T-helper 1 cell (primary cell): ENCODE data around the gene GADD45G.
A peak's percentile ranks its signal among the peaks of the same experiment; 100 is the strongest.

Experiments
- DNase-seq, 5 donors: peaks; one replicate each; pipeline ENCODE4 v3.0.0-alpha.2; 2012 to 2020

GADD45G gene

DNA sequence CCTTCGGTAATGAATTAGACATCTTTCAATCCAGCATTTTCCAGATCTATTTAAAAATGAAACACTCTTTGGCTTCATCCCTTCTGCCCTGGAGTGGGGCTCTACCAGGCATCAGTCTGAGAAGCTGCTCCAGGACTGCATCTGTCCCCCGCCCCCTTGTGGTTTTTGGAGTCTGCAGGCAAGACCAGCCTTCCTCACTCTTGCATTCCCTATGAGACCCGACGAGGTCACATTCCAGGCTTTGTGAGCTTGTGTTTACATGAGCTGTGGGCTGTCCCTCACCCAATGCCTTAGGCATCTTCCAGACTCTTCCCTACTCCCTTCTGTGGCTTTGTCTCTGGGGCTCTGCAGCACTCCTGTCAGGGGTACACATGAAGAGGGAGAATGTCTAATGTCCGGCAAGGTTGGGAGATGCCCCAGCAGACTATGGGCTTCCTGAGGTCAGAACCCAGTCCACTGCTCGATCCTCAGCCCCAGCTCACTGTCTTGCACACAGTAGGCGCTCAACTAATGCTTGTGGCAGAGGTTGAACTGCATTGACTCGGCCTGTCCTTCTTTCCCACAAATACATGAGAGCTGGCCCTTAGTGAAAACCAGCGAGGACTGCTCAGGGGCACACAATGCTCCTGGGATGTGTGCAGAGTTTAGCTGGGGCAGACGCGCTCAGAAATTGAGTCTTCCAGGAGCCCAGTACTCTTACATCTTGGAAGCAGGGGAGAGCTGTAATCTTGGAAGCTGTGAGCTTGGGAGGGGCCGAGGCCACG is 11.7 kb upstream of the GADD45G start:
- no peak for DNase-seq

DNA sequence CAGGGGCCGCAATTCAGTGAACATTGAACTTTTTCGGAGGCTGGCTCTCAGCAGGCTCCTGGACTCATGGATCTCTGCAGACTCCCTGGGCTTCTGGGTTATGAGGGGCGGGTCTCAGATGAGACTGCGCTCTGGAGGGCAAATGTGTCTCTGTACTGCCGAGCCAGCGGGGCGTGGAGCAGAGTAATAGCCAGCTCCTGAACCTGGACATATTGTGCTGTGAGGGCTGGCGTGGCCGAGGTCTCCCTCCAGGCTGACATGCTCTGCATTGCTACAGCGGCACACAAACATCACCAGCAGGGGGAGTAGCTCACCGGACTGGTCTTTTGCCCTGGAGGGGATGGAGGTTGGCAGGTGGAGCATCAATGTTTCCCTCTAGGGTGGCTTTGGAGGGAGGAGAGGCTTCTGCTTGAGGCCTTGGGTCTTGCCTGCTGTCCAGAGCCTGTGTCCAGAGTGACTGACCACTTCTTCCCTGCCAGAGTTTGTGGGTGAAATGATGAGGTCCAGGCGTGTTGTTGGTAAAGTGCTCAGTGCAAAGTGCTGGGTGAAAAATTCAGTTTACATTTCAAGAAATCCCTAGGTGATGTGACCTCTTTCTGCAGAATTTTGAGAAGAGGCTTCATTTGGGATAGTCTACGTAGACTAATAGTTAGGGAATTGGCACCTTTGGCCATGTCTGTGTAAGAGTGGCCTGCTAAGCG is 10.9 kb upstream of the GADD45G start:
- DNase-seq = peak; percentile 23 to 54 (median 37)

DNA sequence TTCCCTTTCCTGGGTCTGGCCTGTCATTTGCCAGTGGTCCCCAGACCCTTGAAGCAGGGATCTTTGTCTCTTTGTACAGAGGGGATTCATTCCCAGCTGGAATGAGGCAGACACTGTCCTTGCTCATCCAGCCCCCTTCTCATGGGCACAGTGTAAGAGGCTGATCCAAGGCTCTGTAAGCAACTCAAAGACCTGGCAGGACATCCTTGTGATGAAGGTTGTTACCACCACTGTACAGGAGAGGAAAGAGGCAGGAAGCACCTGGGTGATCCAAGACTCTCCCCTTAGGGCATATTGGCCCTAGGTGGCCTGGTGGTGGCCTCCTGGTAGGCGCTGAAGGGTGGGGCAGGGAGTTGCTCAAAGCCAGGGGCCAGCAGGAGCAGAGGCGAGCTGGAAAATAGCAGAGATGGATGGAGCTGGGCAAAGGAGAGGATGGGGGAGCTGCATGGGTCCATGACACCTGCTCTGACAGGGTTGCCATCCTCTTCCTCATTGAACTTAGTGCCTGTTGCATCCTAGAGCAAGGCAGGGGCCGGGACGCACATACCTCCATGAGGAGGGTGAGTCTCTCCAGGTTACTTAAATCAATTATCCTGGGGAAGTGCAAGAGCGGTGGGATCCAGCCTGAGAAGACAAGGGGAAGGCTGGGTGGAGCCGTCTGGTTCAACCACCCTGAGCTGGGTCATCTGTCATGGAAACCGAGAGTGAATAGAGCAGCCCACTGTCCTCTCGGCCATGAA is 9.8 kb upstream of the GADD45G start:
- DNase-seq = no peak

DNA sequence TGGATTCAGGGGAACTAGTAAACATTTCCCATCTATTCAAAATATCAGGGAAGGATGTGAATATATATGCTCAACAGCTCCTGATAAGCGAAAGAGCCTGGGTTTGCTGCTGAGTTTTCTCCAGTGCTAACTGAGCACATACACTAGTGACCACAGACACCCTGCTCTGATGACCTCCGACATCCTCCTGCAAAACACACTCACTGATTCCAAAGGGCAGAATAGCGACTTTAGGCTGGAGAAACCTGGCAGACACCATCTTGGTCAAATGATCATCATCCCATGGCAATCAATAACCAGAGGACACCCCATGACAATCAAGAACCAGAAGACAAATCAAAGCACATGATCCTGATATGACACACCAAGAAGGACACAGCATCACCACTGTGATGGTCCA is 9.2 kb upstream of the GADD45G start:
- no peak for DNase-seq

DNA sequence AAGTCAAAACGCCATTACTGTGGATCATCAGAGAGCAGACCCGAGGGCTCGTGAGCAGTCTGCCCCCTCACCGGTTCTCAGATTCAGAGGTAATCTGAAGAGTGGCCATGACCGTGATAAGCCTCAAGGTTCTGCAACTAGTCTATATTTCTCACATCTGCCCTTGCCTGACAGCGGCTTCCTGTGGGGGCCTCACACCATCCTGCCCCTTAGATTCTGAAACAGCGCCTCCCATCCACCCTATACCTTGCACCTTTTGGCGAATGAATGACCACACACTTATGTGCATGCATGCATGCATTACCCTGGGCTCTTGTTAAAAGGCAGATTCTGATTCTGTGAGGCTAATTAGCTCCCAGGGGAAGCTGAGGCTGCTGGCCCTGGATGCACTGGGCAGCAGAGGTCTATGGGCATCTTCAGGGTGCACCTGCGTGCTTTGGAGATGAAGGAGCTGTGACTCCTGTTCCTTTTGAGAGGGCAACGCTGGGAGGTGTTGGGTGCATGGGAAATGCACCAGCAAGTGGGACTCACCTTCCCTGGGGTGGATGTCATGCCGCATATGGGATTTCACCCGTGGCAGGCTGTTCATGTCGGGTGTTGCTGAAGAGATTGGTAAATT is 7.8 kb upstream of the GADD45G start:
- no peak for DNase-seq

DNA sequence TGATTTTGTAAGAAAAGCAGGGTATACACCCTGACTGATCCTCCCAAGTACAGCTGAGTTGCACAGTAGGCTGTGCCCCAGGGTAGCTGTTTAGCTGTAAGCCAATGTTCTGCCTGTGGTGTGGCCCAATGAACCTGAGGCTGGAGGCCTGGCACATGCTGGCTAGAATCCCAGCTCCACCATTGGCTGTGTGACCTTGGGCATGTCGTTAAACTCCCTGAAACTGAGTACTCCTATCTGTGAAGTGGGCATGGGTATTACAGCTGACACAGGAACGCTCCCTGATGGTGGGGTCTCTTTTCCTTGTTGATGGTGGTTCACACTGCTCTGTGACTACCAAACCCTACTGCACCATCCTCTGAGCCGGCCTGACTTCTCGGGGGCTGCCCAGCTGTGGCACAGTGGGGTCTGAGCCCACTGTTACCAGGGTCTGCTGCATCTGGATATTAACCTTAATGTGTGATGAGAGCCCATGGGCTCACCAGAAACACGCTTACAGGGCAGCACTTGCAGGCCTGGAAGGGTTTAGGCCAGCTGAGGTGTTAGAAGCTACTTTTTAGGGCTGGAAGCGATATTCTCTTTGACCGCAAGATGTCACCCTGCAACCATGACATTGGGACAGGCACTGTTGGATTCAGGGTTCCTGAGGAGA is 7.0 kb upstream of the GADD45G start:
- peak in 3 of 5 donors; percentile 17 to 60 (median 41) for DNase-seq

DNA sequence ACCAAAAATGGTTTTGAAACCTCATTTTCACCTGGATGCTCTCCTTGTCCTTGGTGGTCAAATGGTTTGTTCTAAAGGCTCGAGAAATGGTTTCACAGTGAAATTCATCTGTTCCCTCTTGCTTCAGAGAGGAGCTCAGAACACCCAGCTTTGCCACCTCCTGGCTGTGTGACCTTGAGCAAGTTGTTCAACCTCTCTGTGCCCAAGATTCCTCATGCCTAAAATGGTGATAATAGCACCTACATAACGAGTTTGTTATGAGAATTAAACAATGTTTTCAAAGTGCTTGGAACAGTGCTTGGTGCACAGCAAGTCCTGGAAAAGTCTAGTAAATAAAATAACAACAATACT is 6.5 kb upstream of the GADD45G start:
- no peak for DNase-seq

DNA sequence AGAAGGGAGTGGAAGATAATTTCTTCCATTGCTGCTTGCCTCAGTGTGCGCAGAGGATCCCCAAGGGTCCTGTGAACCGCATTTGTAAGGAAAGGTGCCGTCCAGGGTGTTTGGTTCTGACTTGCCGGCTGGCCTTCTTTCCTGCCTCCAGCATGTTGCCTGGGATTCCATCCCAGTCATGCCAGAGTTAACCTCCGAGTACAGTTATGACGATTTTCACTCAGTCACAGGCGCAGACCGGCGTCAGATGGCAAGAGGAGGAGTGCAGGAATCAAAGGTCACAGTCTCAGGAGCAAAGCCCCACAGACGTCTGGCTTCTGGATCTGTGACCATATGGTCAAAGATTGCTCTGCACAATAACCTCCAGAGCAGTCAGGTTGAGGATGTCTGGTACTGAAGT is 5.9 kb upstream of the GADD45G start:
- DNase-seq = no peak

DNA sequence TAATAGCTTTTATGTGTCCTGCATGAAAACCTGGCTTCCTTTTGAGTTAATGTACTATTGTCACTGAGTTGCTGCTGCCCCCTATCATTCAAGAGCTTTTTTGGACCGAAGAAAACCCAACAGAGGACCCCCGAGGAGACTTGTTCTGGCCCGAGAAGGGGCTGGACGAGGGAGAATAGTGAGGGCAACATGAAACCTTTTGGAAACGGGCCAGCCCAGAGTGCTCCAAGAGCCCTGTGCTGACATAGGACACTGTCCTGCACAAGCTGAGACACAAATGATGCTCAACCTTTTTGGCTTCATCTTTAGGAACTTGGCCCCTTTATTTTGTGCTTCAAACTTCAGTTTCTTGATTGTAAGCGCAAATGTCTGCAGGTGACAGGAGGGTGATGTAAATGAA is 4.0 kb upstream of the GADD45G start:
- DNase-seq = no peak

DNA sequence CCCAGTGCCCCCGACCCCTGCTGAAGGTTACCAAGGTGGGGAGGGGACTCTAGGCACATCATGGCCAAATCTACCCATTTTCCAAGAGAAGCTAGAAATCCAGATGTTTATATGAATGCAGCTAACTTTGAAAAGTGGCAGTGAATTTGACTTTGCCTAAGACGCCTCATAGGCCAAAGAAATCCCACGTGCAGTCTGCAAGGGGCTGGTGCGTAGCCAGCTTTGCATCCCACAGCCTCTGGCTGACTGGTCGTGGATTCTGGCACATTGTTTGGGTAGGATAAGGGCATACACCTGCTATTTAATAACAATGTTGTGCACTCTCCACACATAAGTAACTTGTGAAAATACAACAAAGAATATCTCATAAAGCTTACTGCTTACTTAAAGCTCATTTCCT is 3.5 kb upstream of the GADD45G start:
- DNase-seq = no peak

DNA sequence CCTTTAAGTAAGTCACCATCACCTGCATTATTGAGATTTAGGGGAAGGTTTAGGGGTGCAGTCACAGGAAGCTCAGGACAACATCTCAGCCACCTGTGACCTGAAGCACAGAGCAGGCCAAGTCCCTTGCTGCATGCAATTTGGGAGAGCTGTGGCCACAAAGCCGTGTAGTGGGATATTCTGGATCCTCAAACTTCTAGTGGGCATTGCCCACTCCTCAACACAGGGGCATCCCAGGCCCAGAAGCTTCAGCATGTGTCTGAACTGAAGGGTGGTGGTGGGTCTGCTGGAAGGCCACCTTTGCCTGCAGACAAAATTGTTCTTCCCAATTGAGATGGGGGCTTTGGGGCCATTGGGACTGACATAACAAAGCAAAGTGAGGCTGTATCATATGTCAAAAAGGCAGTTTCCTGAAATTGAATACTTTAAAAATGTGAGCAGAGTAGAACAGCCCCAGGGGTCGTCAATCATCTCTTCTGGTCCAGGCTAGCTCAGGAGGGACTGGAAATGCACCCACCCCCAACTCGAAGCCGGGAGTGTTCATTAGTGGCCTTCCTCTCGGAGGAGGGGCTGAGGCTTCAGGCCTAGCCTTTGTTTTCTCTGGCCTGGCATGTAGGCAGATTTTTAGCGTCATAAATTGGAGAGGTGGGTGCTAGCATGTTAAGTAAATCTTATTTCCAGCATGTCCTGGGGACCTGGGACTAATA is 2.8 kb upstream of the GADD45G start:
- no peak for DNase-seq

DNA sequence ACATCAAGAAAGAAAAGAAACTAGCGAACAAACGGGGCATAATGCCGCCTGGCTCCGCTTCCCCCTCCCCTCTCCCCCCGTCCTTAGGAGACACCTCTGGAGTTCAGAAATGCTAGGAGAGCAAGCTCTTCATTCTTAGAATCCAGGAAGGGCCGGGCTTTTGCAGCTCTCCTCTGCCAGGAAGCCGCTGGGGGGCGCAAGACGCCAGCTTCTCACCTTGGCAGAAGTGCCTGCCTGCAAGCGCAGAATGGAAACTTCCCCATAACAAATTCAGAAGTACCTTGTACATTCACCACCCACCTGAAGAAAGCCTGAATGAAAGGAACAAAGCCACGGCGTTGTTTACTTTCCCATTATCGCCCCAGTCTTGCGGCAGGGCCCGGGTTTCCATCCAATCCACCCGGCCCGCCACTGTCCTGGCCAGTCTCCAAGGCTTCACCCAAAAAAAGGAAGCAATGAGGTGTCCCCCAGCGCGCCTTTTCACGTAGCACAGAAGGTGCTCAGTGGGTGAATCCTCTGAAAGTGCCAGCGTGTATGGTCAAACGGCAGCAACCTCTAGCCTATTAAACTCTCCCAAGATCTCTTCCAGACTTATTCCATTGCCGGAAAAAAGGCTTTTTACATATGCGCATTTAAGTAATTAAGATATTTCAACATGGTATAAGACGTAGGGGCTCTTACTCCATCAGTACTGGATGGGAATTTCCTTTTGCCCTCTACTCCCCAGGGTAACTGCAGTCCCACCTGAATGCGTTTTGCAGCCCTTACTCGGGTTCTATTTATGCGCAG is 1.6 kb upstream of the GADD45G start:
- DNase-seq = peak; percentile 67 to 86 (median 80)

DNA sequence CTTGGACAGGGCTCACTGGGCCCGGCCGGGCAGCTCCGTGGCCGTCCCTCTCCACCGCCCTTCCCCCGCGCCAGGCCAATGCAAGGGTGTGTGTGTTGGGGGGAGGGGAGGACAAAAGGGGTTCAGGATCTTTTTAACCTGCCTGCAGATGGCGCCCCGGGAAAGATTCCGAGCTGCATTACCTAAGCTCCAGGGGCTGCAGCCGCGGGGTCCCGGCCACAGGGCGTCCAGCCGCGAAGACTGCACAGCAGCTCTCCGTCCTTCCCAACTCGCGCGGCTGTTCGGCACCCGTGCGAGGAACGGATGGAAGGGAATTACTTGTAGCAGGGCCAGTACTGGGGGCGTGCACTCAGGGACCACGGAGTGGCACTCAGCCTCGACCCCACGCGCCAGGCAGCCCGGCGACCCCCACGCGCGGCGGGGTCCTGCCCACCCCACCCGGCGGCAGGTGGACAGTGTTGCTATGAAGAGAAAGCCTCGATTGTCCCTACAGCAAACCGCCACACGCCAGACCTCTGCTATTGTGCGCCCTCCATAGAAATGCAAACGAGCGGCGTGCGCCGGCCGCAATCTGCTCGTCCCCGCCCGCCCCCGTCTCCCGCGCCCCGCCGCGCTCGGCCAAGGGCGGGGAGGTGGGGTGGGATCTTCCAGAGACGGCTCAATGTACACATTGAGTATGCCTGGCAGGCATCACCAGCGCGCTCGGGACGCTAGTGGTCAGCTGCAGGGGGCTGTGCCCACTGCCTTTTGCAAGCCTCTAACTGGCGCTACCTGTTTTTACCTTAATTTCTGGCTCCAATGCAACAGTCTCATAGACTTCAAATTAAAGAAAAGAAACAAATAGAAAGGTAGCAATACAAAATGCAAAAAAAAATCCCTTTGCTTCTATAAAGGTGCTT is 796 bp upstream of the GADD45G start:
- DNase-seq = peak in 3 of 5 donors; percentile 21 to 63 (median 21)

DNA sequence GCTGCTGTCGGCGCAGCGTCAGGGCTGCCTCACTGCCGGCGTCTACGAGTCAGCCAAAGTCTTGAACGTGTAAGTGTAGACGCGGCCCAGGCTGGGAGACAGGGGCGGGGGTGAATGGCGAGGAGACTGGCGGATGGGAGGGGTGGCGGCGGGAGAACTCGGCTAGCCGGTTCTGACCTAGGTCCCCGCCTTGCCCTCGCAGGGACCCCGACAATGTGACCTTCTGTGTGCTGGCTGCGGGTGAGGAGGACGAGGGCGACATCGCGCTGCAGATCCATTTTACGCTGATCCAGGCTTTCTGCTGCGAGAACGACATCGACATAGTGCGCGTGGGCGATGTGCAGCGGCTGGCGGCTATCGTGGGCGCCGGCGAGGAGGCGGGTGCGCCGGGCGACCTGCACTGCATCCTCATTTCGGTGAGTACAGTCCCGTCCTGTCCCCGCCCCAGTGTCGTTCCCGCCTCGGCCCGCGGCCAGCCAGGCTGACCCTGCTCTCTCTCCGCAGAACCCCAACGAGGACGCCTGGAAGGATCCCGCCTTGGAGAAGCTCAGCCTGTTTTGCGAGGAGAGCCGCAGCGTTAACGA is 745 bp downstream of the GADD45G start:
- peak in 4 of 5 donors; percentile 40 to 69 (median 48) for DNase-seq

DNA sequence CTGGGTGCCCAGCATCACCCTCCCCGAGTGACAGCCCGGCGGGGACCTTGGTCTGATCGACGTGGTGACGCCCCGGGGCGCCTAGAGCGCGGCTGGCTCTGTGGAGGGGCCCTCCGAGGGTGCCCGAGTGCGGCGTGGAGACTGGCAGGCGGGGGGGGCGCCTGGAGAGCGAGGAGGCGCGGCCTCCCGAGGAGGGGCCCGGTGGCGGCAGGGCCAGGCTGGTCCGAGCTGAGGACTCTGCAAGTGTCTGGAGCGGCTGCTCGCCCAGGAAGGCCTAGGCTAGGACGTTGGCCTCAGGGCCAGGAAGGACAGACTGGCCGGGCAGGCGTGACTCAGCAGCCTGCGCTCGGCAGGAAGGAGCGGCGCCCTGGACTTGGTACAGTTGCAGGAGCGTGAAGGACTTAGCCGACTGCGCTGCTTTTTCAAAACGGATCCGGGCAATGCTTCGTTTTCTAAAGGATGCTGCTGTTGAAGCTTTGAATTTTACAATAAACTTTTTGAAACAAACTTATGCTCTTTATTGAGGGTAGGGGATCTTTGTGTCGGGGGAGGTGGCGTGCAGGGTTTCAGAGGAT is 1.3 kb downstream of the GADD45G start:
- peak in 3 of 5 donors; percentile 26 to 61 (median 37) for DNase-seq

DNA sequence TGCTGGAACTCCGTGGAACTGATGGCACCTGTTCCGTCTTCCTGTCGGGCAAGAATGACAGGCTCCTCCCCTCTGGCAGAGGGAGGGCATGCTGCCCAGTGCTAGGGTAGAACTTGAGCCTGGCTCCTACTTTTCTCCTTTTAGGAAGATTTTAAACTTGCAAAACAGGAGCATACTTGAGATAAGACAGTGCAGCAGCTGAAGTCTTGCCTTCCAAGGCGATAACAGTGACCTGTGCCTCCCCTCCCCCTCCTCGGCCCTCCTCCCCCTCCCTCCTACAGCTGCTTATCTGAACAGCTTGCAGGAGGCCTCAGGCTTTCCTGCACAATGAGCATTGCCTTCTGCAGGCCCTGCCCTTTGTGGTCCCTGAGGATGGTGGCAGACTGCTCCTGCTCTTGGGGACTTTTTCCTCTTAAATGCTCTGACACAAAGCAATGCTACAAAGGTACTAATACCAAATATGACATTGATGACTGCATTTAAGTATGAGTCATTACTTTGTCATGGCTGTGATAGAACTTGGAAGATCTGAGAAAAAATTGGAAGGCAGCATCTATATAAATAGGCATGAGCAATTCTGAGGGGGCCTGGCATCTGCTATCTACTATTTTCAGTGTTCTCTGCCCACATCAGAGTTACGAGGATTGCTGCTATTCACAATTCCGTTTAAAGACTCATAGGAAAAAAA is 2.0 kb downstream of the GADD45G start:
- DNase-seq = peak in 2 of 5 donors; percentile 8 to 41

DNA sequence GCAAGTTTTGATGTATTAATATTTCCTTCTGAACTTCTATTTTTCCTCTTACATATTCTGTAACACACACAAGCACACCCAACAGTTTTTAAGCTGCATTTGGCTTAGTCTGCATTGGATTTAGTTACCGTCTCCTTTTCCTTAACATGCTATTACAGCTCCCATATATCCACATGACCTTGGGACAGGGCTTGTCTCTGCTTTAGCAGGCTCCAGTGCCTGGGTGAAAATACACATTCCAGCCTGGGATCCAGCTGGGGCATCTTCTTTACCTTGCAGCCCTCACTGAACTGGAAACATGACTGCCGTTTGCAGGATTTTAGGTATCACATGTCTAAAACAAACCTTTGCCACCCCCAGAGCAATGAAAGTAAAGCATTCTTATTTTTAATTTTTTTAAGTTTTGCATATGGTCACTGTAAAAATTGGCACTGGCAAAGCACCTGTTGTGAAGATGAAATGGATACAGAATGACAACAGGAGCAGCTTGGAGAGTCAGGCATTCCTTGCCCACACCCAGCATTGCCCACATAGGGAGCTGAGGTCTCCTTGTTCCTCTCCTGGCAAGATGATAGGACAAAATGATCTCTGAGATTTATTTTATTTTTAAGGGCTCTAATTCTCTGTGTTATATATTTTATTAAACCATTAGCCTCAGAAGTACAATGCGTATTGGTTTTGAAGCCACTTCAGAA is 4.0 kb downstream of the GADD45G start:
- DNase-seq = no peak

DNA sequence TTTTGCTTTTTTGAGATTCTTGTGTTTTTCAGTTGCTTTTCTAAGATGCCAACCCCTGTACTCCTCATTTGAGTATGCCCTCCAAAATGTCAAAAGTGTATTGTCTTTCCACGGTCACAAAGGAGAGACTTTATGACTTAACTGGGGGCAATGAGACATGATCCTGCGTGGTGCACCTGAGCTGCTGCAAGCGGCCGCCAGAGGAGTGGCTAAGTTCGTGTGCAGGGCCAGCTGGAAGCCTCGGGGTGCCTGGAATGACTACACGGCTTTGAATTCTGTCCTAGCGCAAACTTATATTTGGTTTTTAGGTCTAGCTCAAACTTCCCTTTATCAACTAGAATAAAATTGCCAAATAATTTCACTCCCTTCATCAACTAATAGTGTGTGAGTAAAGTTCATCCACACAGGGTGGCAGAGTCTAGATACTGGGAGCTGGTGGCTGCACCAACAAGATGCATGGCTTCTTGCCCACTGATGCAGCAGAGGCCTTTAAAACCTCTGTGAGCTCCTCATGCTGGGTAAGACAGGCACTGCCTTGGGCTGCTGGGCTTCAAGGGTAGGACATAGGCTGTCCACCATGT is 4.7 kb downstream of the GADD45G start:
- no peak for DNase-seq
